ENCODE measurements around the gene IGFBPL1. TPM values are rescaled to one million over a fixed set of nuclear protein-coding genes. Genes with fewer than 3 reads are reported as not detected.

Gene IGFBPL1
- polyA plus RNA-seq, 1 donor (not counting 4 experiments of a cell fraction or from before 2014, with no cell fraction given) = not detected

GRCh38 chr9:38435521-38435920, 11.3 kb upstream of the IGFBPL1 start:
- no peaks in the 10 kb centered on the region for H3K79me2 ChIP-seq (ENCODE audit: control insufficient read depth, insufficient read depth, low read length)
- H3K27me3 ChIP-seq (ENCODE audit: control insufficient read depth, extremely low read depth, insufficient read depth, low read length) = peaks cover 7% of the 10 kb centered on the region
- no peak overlapping the region for H3K4me3 ChIP-seq (ENCODE audit: control insufficient read depth in 2 of 3, extremely low read depth in 1 of 3, insufficient read depth in 2 of 3, low read depth in 1 of 3, low read length in 3 of 3)
- no peaks in the 10 kb centered on the region for H3K36me3 ChIP-seq (ENCODE audit: control insufficient read depth in 2 of 2, extremely low read depth in 1 of 2, insufficient read depth in 2 of 2, low read length in 2 of 2)
- FAIRE-seq (no peak), DNase-seq (ENCODE audit: low read depth, low spot score) (no peak)
- no peaks in the 10 kb centered on the region for H3K9me1 ChIP-seq (ENCODE audit: control insufficient read depth, extremely low read depth, insufficient read depth, low read length)
- dilution Hi-C loops (cut with MboI; ENCODE audit: extremely low pct_ligation_motif_present, low sequenced_read_pairs) = no loop called here
- no peak overlapping the region for H3K4me2 ChIP-seq (ENCODE audit: control insufficient read depth, extremely low read depth, insufficient read depth, low read depth, low read length)
- no peak overlapping the region for H3K27ac ChIP-seq (ENCODE audit: control insufficient read depth, insufficient read depth, low read length)
- no peak overlapping the region for H3K9ac ChIP-seq (ENCODE audit: control insufficient read depth, extremely low read depth, insufficient read depth, low read length)
- no peak overlapping the region for H2AFZ ChIP-seq (ENCODE audit: control insufficient read depth, low read length)
- H3K9me3 ChIP-seq (ENCODE audit: control insufficient read depth, low read depth, low read length) = no peaks in the 10 kb centered on the region
- TF ChIP-seq EZH2 (IDR thresholded peaks at IDR 0.05; ENCODE audit: low read length) = no peak
- no peak for TF ChIP-seq CTCF (optimal IDR thresholded peaks at IDR 0.05 in 1 of 3, IDR thresholded peaks at IDR 0.05 in 1 of 3, conservative IDR thresholded peaks at IDR 0.05 in 1 of 3; ENCODE audit: extremely low read depth in 1 of 3, insufficient read depth in 2 of 3, low read length in 3 of 3)
- peaks cover 3% of the 10 kb centered on the region for H4K20me1 ChIP-seq (ENCODE audit: control insufficient read depth, extremely low read depth, insufficient read depth, low read length)
- H3K4me1 ChIP-seq (ENCODE audit: control insufficient read depth, extremely low read depth, insufficient read depth, low read length) = peaks cover 9% of the 10 kb centered on the region

DNA sequence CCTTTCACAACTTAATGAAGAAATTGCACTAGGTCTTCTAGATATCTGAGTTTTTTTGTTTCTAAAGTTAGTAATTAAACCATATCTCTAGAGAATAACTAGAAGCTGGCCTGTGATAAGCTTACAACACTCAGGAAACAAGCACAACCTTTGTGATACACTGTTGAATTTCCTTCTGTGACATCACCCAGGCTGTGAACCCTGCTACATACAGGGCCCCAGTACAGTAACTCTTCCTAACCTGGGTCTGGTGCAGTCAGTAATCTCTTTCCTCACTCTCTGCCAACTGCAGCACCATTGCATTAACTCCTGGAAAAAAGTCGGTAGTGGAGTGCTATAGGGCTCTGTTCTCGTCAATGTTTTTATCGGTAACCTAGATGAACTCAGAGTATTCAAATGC, 10.6 kb upstream of the IGFBPL1 start:
- DNase-seq (ENCODE audit: low read depth, low spot score) = no peak
- H3K27me3 ChIP-seq (ENCODE audit: control insufficient read depth, extremely low read depth, insufficient read depth, low read length) = peaks cover 9% of the 10 kb centered on the region
- H3K4me1 ChIP-seq (ENCODE audit: control insufficient read depth, extremely low read depth, insufficient read depth, low read length) = peaks cover 9% of the 10 kb centered on the region
- no peak overlapping the region for H3K27ac ChIP-seq (ENCODE audit: control insufficient read depth, insufficient read depth, low read length)
- H3K9me3 ChIP-seq (ENCODE audit: control insufficient read depth, low read depth, low read length) = no peaks in the 10 kb centered on the region
- no peak overlapping the region for H3K9ac ChIP-seq (ENCODE audit: control insufficient read depth, extremely low read depth, insufficient read depth, low read length)
- peaks cover 3% of the 10 kb centered on the region for H4K20me1 ChIP-seq (ENCODE audit: control insufficient read depth, extremely low read depth, insufficient read depth, low read length)
- H3K36me3 ChIP-seq (ENCODE audit: control insufficient read depth in 2 of 2, extremely low read depth in 1 of 2, insufficient read depth in 2 of 2, low read length in 2 of 2) = no peaks in the 10 kb centered on the region
- H3K4me3 ChIP-seq (ENCODE audit: control insufficient read depth in 2 of 3, extremely low read depth in 1 of 3, insufficient read depth in 2 of 3, low read depth in 1 of 3, low read length in 3 of 3) = no peak overlapping the region
- H2AFZ ChIP-seq (ENCODE audit: control insufficient read depth, low read length) = no peak overlapping the region
- H3K9me1 ChIP-seq (ENCODE audit: control insufficient read depth, extremely low read depth, insufficient read depth, low read length) = no peaks in the 10 kb centered on the region
- H3K4me2 ChIP-seq (ENCODE audit: control insufficient read depth, extremely low read depth, insufficient read depth, low read depth, low read length) = no peak overlapping the region
- H3K79me2 ChIP-seq (ENCODE audit: control insufficient read depth, insufficient read depth, low read length) = no peaks in the 10 kb centered on the region
- no peak for TF ChIP-seq EZH2 (IDR thresholded peaks at IDR 0.05; ENCODE audit: low read length)
- no peak for TF ChIP-seq CTCF (optimal IDR thresholded peaks at IDR 0.05 in 1 of 3, IDR thresholded peaks at IDR 0.05 in 1 of 3, conservative IDR thresholded peaks at IDR 0.05 in 1 of 3; ENCODE audit: extremely low read depth in 1 of 3, insufficient read depth in 2 of 3, low read length in 3 of 3)
- dilution Hi-C loops (cut with MboI; ENCODE audit: extremely low pct_ligation_motif_present, low sequenced_read_pairs) = no loop called here
- no peak for FAIRE-seq

All from keratinocyte (primary cell).